ENCODE results near the gene OR6B1.

DNA sequence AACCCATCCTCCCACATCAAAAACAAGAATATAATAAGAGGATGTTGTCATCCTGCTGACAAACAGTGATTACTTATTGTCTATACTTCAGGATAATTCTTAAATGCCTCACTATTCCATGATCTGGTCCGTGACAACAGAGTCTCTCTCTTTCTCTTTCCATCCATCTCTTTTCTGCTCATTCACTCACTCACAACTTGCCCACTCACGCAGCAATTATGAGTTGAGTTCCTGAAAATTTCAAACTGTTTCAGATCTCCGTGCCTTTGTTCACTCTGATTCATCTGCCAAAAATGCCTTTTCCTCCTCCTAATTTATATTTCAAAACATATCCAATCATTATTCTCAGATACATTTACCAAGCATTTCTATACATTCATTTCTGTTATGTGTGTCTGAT is 1.4 kb downstream of the OR6B1 start:
- TF ChIP-seq, protein P1, sequence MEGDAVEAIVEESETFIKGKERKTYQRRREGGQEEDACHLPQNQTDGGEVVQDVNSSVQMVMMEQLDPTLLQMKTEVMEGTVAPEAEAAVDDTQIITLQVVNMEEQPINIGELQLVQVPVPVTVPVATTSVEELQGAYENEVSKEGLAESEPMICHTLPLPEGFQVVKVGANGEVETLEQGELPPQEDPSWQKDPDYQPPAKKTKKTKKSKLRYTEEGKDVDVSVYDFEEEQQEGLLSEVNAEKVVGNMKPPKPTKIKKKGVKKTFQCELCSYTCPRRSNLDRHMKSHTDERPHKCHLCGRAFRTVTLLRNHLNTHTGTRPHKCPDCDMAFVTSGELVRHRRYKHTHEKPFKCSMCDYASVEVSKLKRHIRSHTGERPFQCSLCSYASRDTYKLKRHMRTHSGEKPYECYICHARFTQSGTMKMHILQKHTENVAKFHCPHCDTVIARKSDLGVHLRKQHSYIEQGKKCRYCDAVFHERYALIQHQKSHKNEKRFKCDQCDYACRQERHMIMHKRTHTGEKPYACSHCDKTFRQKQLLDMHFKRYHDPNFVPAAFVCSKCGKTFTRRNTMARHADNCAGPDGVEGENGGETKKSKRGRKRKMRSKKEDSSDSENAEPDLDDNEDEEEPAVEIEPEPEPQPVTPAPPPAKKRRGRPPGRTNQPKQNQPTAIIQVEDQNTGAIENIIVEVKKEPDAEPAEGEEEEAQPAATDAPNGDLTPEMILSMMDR (IDR thresholded peaks at IDR 0.05), result no peak
- no peak for TF ChIP-seq ZFX (IDR thresholded peaks at IDR 0.05; ENCODE audit: borderline replicate concordance)

Data from 22Rv1 (cell line).